Measurements from ENCODE around the gene RAD54L.

RAD54L gene

GRCh38 chr1:46205791-46206190 is 41.8 kb upstream of the RAD54L start:
- TF ChIP-seq YY1 (IDR thresholded peaks at IDR 0.05; ENCODE audit: insufficient read depth, insufficient read length) = no peak
- no peak for TF ChIP-seq SUZ12 (IDR thresholded peaks at IDR 0.05; ENCODE audit: extremely low read depth, insufficient read depth, insufficient read length)
- no peak for TF ChIP-seq ZNF274 (IDR thresholded peaks at IDR 0.05; ENCODE audit: low read depth, low read length)
- H3K9me3 ChIP-seq (ENCODE audit: insufficient read depth, low read length) = no peaks in the 10 kb centered on the region
- no peaks in the 10 kb centered on the region for H3K27me3 ChIP-seq (ENCODE audit: insufficient read depth, insufficient read length)
- no peaks in the 10 kb centered on the region for H3K36me3 ChIP-seq (ENCODE audit: insufficient read depth, insufficient read length, low read length)
- no peak overlapping the region for H3K4me3 ChIP-seq (ENCODE audit: insufficient read length, low read depth)
- H3K9ac ChIP-seq (ENCODE audit: insufficient read length, low read depth) = no peak overlapping the region
- DNase-seq (ENCODE audit: low read depth, low spot score) = no peak
- peaks cover 10% of the 10 kb centered on the region for H3K4me1 ChIP-seq (ENCODE audit: insufficient read depth, insufficient read length)

- no peaks in the 10 kb centered on the region for H3K36me3 ChIP-seq (ENCODE audit: insufficient read depth, insufficient read length, low read length)
- no peak overlapping the region for H3K9ac ChIP-seq (ENCODE audit: insufficient read length, low read depth)
- H3K4me1 ChIP-seq (ENCODE audit: insufficient read depth, insufficient read length) = peaks cover 10% of the 10 kb centered on the region
- TF ChIP-seq SUZ12 (IDR thresholded peaks at IDR 0.05; ENCODE audit: extremely low read depth, insufficient read depth, insufficient read length) (no peak), YY1 (IDR thresholded peaks at IDR 0.05; ENCODE audit: insufficient read depth, insufficient read length) (no peak), ZNF274 (IDR thresholded peaks at IDR 0.05; ENCODE audit: low read depth, low read length) (no peak)
- no peaks in the 10 kb centered on the region for H3K27me3 ChIP-seq (ENCODE audit: insufficient read depth, insufficient read length)
- no peaks in the 10 kb centered on the region for H3K9me3 ChIP-seq (ENCODE audit: insufficient read depth, low read length)
- H3K4me3 ChIP-seq (ENCODE audit: insufficient read length, low read depth) = no peak overlapping the region
- DNase-seq (ENCODE audit: low read depth, low spot score) = no peak
Measured at GRCh38 chr1:46206399-46206798, 41.2 kb upstream of the RAD54L start.

- H3K27me3 ChIP-seq (ENCODE audit: insufficient read depth, insufficient read length) = no peaks in the 10 kb centered on the region
- TF ChIP-seq ZNF274 (IDR thresholded peaks at IDR 0.05; ENCODE audit: low read depth, low read length) (no peak), SUZ12 (IDR thresholded peaks at IDR 0.05; ENCODE audit: extremely low read depth, insufficient read depth, insufficient read length) (no peak), YY1 (IDR thresholded peaks at IDR 0.05; ENCODE audit: insufficient read depth, insufficient read length) (no peak)
- no peak overlapping the region for H3K4me3 ChIP-seq (ENCODE audit: insufficient read length, low read depth)
- H3K4me1 ChIP-seq (ENCODE audit: insufficient read depth, insufficient read length) = peaks cover 5% of the 10 kb centered on the region
- H3K9ac ChIP-seq (ENCODE audit: insufficient read length, low read depth) = no peak overlapping the region
- H3K36me3 ChIP-seq (ENCODE audit: insufficient read depth, insufficient read length, low read length) = no peaks in the 10 kb centered on the region
- no peaks in the 10 kb centered on the region for H3K9me3 ChIP-seq (ENCODE audit: insufficient read depth, low read length)
- no peak for DNase-seq (ENCODE audit: low read depth, low spot score)
Measured at GRCh38 chr1:46210561-46210960, 37.0 kb upstream of the RAD54L start.

GRCh38 chr1:46211051-46211450 is 36.5 kb upstream of the RAD54L start:
- H3K9ac ChIP-seq (ENCODE audit: insufficient read length, low read depth) = no peak overlapping the region
- no peaks in the 10 kb centered on the region for H3K36me3 ChIP-seq (ENCODE audit: insufficient read depth, insufficient read length, low read length)
- H3K4me3 ChIP-seq (ENCODE audit: insufficient read length, low read depth) = no peak overlapping the region
- no peaks in the 10 kb centered on the region for H3K9me3 ChIP-seq (ENCODE audit: insufficient read depth, low read length)
- peaks cover under 1% of the 10 kb centered on the region for H3K4me1 ChIP-seq (ENCODE audit: insufficient read depth, insufficient read length)
- no peak for TF ChIP-seq ZNF274 (IDR thresholded peaks at IDR 0.05; ENCODE audit: low read depth, low read length)
- TF ChIP-seq YY1 (IDR thresholded peaks at IDR 0.05; ENCODE audit: insufficient read depth, insufficient read length) = no peak
- no peak for TF ChIP-seq SUZ12 (IDR thresholded peaks at IDR 0.05; ENCODE audit: extremely low read depth, insufficient read depth, insufficient read length)
- no peak for DNase-seq (ENCODE audit: low read depth, low spot score)
- no peaks in the 10 kb centered on the region for H3K27me3 ChIP-seq (ENCODE audit: insufficient read depth, insufficient read length)

- TF ChIP-seq SUZ12 (IDR thresholded peaks at IDR 0.05; ENCODE audit: extremely low read depth, insufficient read depth, insufficient read length) = no peak
- Histone ChIP-seq H3K27me3 (ENCODE audit: insufficient read depth, insufficient read length) (no peaks in the 10 kb centered on the region), H3K36me3 (ENCODE audit: insufficient read depth, insufficient read length, low read length) (no peaks in the 10 kb centered on the region), H3K4me3 (ENCODE audit: insufficient read length, low read depth) (no peak overlapping the region), H3K9ac (ENCODE audit: insufficient read length, low read depth) (no peak overlapping the region), H3K4me1 (ENCODE audit: insufficient read depth, insufficient read length) (peaks cover 3% of the 10 kb centered on the region), H3K9me3 (ENCODE audit: insufficient read depth, low read length) (no peaks in the 10 kb centered on the region)
- DNase-seq (ENCODE audit: low read depth, low spot score) = no peak
Measured at GRCh38 chr1:46215504-46215903, 32.1 kb upstream of the RAD54L start.

- no peaks in the 10 kb centered on the region for H3K9me3 ChIP-seq (ENCODE audit: insufficient read depth, low read length)
- no peak overlapping the region for H3K4me3 ChIP-seq (ENCODE audit: insufficient read length, low read depth)
- TF ChIP-seq ZNF274 (IDR thresholded peaks at IDR 0.05; ENCODE audit: low read depth, low read length) (no peak), YY1 (IDR thresholded peaks at IDR 0.05; ENCODE audit: insufficient read depth, insufficient read length) (no peak), SUZ12 (IDR thresholded peaks at IDR 0.05; ENCODE audit: extremely low read depth, insufficient read depth, insufficient read length) (no peak)
- peaks cover 18% of the 10 kb centered on the region for H3K4me1 ChIP-seq (ENCODE audit: insufficient read depth, insufficient read length)
- H3K27me3 ChIP-seq (ENCODE audit: insufficient read depth, insufficient read length) = no peaks in the 10 kb centered on the region
- H3K9ac ChIP-seq (ENCODE audit: insufficient read length, low read depth) = no peak overlapping the region
- no peak for DNase-seq (ENCODE audit: low read depth, low spot score)
- H3K36me3 ChIP-seq (ENCODE audit: insufficient read depth, insufficient read length, low read length) = no peaks in the 10 kb centered on the region
Measured at GRCh38 chr1:46218443-46218842, 29.1 kb upstream of the RAD54L start.

GRCh38 chr1:46219551-46220520 is 27.7 kb upstream of the RAD54L start:
- Histone ChIP-seq H3K36me3 (ENCODE audit: insufficient read depth, insufficient read length, low read length) (no peaks in the 10 kb centered on the region), H3K4me1 (ENCODE audit: insufficient read depth, insufficient read length) (peaks cover 28% of the 10 kb centered on the region), H3K9ac (ENCODE audit: insufficient read length, low read depth) (no peak overlapping the region), H3K4me3 (ENCODE audit: insufficient read length, low read depth) (no peak overlapping the region), H3K27me3 (ENCODE audit: insufficient read depth, insufficient read length) (no peaks in the 10 kb centered on the region), H3K9me3 (ENCODE audit: insufficient read depth, low read length) (no peaks in the 10 kb centered on the region)
- TF ChIP-seq ZNF274 (IDR thresholded peaks at IDR 0.05; ENCODE audit: low read depth, low read length) (no peak), YY1 (IDR thresholded peaks at IDR 0.05; ENCODE audit: insufficient read depth, insufficient read length) (no peak), SUZ12 (IDR thresholded peaks at IDR 0.05; ENCODE audit: extremely low read depth, insufficient read depth, insufficient read length) (no peak)
- no peak for DNase-seq (ENCODE audit: low read depth, low spot score)
